Measurements from ENCODE around the gene CFAP299.

- TF ChIP-seq POLR2AphosphoS5 (IDR thresholded peaks at IDR 0.05) (no peak), CTCF (IDR thresholded peaks at IDR 0.05) (no peak), POLR2A (IDR thresholded peaks at IDR 0.05) (no peak)
Observed at GRCh38 chr4:80360084-80360483, 24.6 kb downstream of the CFAP299 start.
